ENCODE data around the gene PRR22. TPM values are rescaled to one million over a fixed set of nuclear protein-coding genes. Genes with fewer than 3 reads are reported as not detected.

PRR22 gene
- total and polyA plus RNA-seq, 9 of the 15 experiments (the other 6 are each of a cell fraction or from before 2014, with no cell fraction given), result 0.03 to 12.0 (median 2.0) TPM; not detected in 1

GRCh38 chr19:5775668-5776309 is 8.8 kb downstream of the PRR22 start:
- FAIRE-seq, result no peak
- no peak overlapping the region for H3K27ac ChIP-seq (ENCODE audit: extremely low read depth, low read depth, low read length)
- ChIA-PET POLR2A (interaction anchor here (0.8 to 1.0 kb wide), 3 partner anchors 15 to 53 kb away, joined by 3 to 5 read pairs (median 3); partner anchors contain the start of gene DUS3L), CTCF (ENCODE audit: low intra/inter-chr PET ratio) (no interaction called here)
- DNase-seq (ENCODE audit: extremely low read depth in 1 of 4, low spot score in 3 of 4), result no peak
- no peak overlapping the region for H3K4me2 ChIP-seq (ENCODE audit: insufficient read depth, low read length)
- H3K36me3 ChIP-seq (ENCODE audit: control insufficient read depth, insufficient read depth, low read length), result no peaks in the 10 kb centered on the region
- H3K9ac ChIP-seq (ENCODE audit: insufficient read depth in 1 of 2, low read depth in 2 of 2, low read length in 2 of 2), result no peak overlapping the region
- H3K9me1 ChIP-seq (ENCODE audit: control insufficient read depth, insufficient read depth, low read length), result no peaks in the 10 kb centered on the region
- H3K79me2 ChIP-seq (ENCODE audit: control insufficient read depth, insufficient read depth, low read length), result no peaks in the 10 kb centered on the region
- peaks cover 2 to 11% of the 10 kb centered on the region in 2 experiments; a peak in 2 of 5 replicates for H3K27me3 ChIP-seq (ENCODE audit: control insufficient read depth in 2 of 2, insufficient read depth in 2 of 2, low read length in 2 of 2)
- no peak overlapping the region for H2AFZ ChIP-seq (ENCODE audit: low read depth, low read length)
- in situ Hi-C loops (cut with MboI), result no loop called here
- ATAC-seq, result no peak
- no TSS peak for BruUV-seq (replicated peaks)
- 35% methylated on average over 15 of the region's 17 CpGs for WGBS (ENCODE audit: insufficient coverage, low coverage, missing lambda C conversion rate)
- no peaks in the 10 kb centered on the region for H4K20me1 ChIP-seq (replicated peaks; ENCODE audit: control insufficient read depth, insufficient read depth, low read length)
- no peaks in the 10 kb centered on the region for H3K9me3 ChIP-seq (replicated peaks; ENCODE audit: control insufficient read depth, insufficient read depth, low read depth, low read length)
- intact Hi-C loops (cut with micrococcal nuclease), result no loop called here
- H3K4me3 ChIP-seq, result no peak overlapping the region
- H3K4me1 ChIP-seq (replicated peaks in 1 of 2; ENCODE audit: control insufficient read depth in 2 of 2, insufficient read depth in 2 of 2, low read length in 2 of 2), result peaks cover 0 to 10% of the 10 kb centered on the region in 2 experiments; a peak in 4 of 5 replicates
- TF ChIP-seq ZBTB33 (CRISPR knock-in tag; IDR thresholded peaks at IDR 0.05) (no peak), ZNF407 (IDR thresholded peaks at IDR 0.05; ENCODE audit: low read depth) (no peak), CHAMP1 (IDR thresholded peaks at IDR 0.05) (no peak), ZNF311 (CRISPR knock-in tag; IDR thresholded peaks at IDR 0.05) (no peak), YY1 (IDR thresholded peaks at IDR 0.05; ENCODE audit: borderline replicate concordance in 1 of 3, control insufficient read depth in 1 of 3, extremely low read depth in 1 of 3, insufficient read depth in 3 of 3, insufficient read length in 1 of 3, insufficient replicate concordance in 2 of 3, low read depth in 1 of 3, low read length in 2 of 3) (no peak), ZFP30 (CRISPR knock-in tag; IDR thresholded peaks at IDR 0.05; ENCODE audit: borderline replicate concordance) (no peak), RBM39 (optimal IDR thresholded peaks at IDR 0.05; ENCODE audit: low read depth, low read length) (no peak)

All from K562 (cell line).